Keratinocyte (primary cell): Measurements from ENCODE around the gene PFDN4. TPM values are rescaled to one million over a fixed set of nuclear protein-coding genes. Genes with fewer than 3 reads are reported as not detected.
"Not testable (repeated sequence)": the region's sequence is repeated elsewhere in the genome, so short reads cannot be mapped to it uniquely, and the experiment has no call there.

Source experiments
- DNase-seq: peaks from one replicate; pipeline ENCODE4 v3.0.0-alpha.2; 2011; ENCODE audit warnings: low read depth, missing footprints, low spot score
- FAIRE-seq: peaks from 2 replicates; lab custom pipeline; 2011; peaks lifted over from hg19 to GRCh38; lab: Jason Lieb, UNC
- H2AFZ ChIP-seq: 2 replicates; pipeline ENCODE4 v1.6.0; 2012; ENCODE audit warnings: low read length, control low read depth, inconsistent platforms; ENCODE audit not compliant: control insufficient read depth
- H3K27ac ChIP-seq: 2 replicates; pipeline ENCODE4 v1.5.1; 2011; ENCODE audit warnings: low read length; ENCODE audit not compliant: control insufficient read depth, insufficient read depth
- H3K27me3 ChIP-seq: 3 replicates; pipeline ENCODE4 v1.6.0; 2011; ENCODE audit warnings: low read length; ENCODE audit not compliant: control insufficient read depth, insufficient read depth; ENCODE audit errors: extremely low read depth
- H3K36me3 ChIP-seq, 2 experiments: 2 replicates in 1 of 2; 3 replicates in 1 of 2; pipeline ENCODE4 v1.5.1; 2011; ENCODE audit warnings: low read length in 2 of 2, mild to moderate bottlenecking in 1 of 2; ENCODE audit not compliant: control insufficient read depth in 2 of 2, insufficient read depth in 2 of 2; ENCODE audit errors: extremely low read depth in 1 of 2
- H3K4me1 ChIP-seq: 3 replicates; pipeline ENCODE4 v1.5.1; 2011; ENCODE audit warnings: low read length; ENCODE audit not compliant: control insufficient read depth, insufficient read depth; ENCODE audit errors: extremely low read depth
- H3K4me2 ChIP-seq: 3 replicates; pipeline ENCODE4 v1.6.0; 2011; ENCODE audit warnings: low read depth, low read length; ENCODE audit not compliant: control insufficient read depth, insufficient read depth; ENCODE audit errors: extremely low read depth
- H3K4me3 ChIP-seq, 3 experiments: fragments of 200-600 bp in 1 of 3; sonication (generic) in 1 of 3; 2 replicates in 2 of 3; 3 replicates in 1 of 3; pipeline ENCODE4 v1.5.1; 2011 to 2016; ENCODE audit warnings: low read length in 3 of 3, mild to moderate bottlenecking in 3 of 3, control low read depth in 2 of 3, inconsistent platforms in 1 of 3, low read depth in 1 of 3, mixed read lengths in 1 of 3, mixed run types in 1 of 3, moderate library complexity in 1 of 3; ENCODE audit not compliant: control insufficient read depth in 2 of 3, insufficient read depth in 2 of 3; ENCODE audit errors: extremely low read depth in 1 of 3
- H3K79me2 ChIP-seq: 2 replicates; pipeline ENCODE4 v1.6.0; 2012; ENCODE audit warnings: low read length; ENCODE audit not compliant: control insufficient read depth, insufficient read depth
- H3K9ac ChIP-seq: 3 replicates; pipeline ENCODE4 v1.6.0; 2011; ENCODE audit warnings: low read length; ENCODE audit not compliant: control insufficient read depth, insufficient read depth; ENCODE audit errors: extremely low read depth
- H3K9me1 ChIP-seq: 3 replicates; pipeline ENCODE4 v1.6.0; 2011; ENCODE audit warnings: low read length; ENCODE audit not compliant: control insufficient read depth, insufficient read depth; ENCODE audit errors: extremely low read depth
- H3K9me3 ChIP-seq: 2 replicates; pipeline ENCODE4 v1.5.1; 2012; ENCODE audit warnings: low read depth, low read length; ENCODE audit not compliant: control insufficient read depth
- H4K20me1 ChIP-seq: 3 replicates; pipeline ENCODE4 v1.6.0; 2011; ENCODE audit warnings: low read length; ENCODE audit not compliant: control insufficient read depth, insufficient read depth; ENCODE audit errors: extremely low read depth
- EZH2 ChIP-seq: IDR thresholded peaks from one replicate; pipeline ENCODE4 v1.6.1; 2012; ENCODE audit warnings: inconsistent platforms, mild to moderate bottlenecking, low read length, moderate library complexity
- dilution Hi-C: fragments of 300-500 bp; cut with MboI; formaldehyde crosslinking; loops from one replicate; pipeline ENCODE4 v1.7.0; 2020; ENCODE audit warnings: low sequenced_read_pairs; ENCODE audit not compliant: extremely low pct_ligation_motif_present
- polyA plus RNA-seq, 5 experiments: library from polyadenylated mRNA; depleted of rRNA in 3 of 5; stranded (reverse) in 3 of 5; stranded (forward) in 1 of 5; unstranded in 1 of 5; fragments of >200 nt; gene quantifications; 1 replicate in 1 of 5; 2 replicates in 3 of 5; 3 replicates in 1 of 5; pipeline versions ENCODE4 v1.2.1 to v1.2.3, GENCODE V29; 2011 to 2012; ENCODE audit warnings: missing spikeins in 2 of 5, low read depth in 1 of 5, low replicate concordance in 1 of 5
- TF ChIP-seq, protein P1 (sequence below), 3 experiments: IDR thresholded peaks in 1 of 3; conservative IDR thresholded peaks in 1 of 3; optimal IDR thresholded peaks in 1 of 3; 2 replicates in 2 of 3; 3 replicates in 1 of 3; pipeline versions ENCODE3 to v1.5.1; 2011; ENCODE audit warnings: low read length in 3 of 3, mild to moderate bottlenecking in 3 of 3, moderate library complexity in 2 of 3, control low read depth in 1 of 3, inconsistent platforms in 1 of 3; ENCODE audit not compliant: insufficient read depth in 2 of 3; ENCODE audit errors: extremely low read depth in 1 of 3

PFDN4 gene
- polyA plus RNA-seq, 1 donor (not counting 4 experiments of a cell fraction or from before 2014, with no cell fraction given), result 65.7 TPM

DNA sequence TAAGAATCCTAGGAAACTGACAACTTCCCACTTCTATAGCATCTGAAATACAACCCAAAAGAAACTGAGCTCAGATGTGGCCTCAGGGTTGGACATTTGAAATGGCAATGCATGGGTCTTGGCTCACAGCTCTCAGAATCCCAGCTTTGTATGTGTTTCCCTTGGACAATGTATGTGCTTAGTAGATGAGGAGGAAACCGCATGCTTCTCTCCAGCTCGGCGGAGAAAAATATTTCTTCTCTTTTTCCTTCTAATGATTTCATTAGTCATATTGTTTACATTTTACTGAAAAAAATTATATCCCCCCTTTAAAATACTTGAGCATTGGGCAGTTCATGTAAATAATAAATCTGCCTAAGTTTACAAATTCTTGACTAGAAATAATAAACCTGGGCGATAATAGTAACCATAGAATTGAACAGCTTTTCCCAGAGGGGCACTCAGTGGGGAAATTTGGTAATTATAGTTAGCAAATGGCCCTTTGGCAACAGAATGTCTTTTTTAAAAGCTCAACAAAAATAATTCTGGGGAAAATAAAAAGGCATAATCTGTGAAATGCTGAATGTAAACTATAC, 55.3 kb downstream of the PFDN4 start:
- H3K9ac ChIP-seq, result no peak overlapping the region
- no peaks in the 10 kb centered on the region for H3K27me3 ChIP-seq
- FAIRE-seq, result no peak
- no peak overlapping the region for H2AFZ ChIP-seq
- H3K9me3 ChIP-seq, result no peaks in the 10 kb centered on the region
- H3K4me3 ChIP-seq, result no peak overlapping the region
- H4K20me1 ChIP-seq, result no peaks in the 10 kb centered on the region
- DNase-seq, result no peak
- H3K79me2 ChIP-seq, result no peaks in the 10 kb centered on the region
- TF ChIP-seq, protein P1, sequence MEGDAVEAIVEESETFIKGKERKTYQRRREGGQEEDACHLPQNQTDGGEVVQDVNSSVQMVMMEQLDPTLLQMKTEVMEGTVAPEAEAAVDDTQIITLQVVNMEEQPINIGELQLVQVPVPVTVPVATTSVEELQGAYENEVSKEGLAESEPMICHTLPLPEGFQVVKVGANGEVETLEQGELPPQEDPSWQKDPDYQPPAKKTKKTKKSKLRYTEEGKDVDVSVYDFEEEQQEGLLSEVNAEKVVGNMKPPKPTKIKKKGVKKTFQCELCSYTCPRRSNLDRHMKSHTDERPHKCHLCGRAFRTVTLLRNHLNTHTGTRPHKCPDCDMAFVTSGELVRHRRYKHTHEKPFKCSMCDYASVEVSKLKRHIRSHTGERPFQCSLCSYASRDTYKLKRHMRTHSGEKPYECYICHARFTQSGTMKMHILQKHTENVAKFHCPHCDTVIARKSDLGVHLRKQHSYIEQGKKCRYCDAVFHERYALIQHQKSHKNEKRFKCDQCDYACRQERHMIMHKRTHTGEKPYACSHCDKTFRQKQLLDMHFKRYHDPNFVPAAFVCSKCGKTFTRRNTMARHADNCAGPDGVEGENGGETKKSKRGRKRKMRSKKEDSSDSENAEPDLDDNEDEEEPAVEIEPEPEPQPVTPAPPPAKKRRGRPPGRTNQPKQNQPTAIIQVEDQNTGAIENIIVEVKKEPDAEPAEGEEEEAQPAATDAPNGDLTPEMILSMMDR (optimal IDR thresholded peaks at IDR 0.05 in 1 of 3, IDR thresholded peaks at IDR 0.05 in 1 of 3, conservative IDR thresholded peaks at IDR 0.05 in 1 of 3; ENCODE audit: extremely low read depth in 1 of 3, insufficient read depth in 2 of 3, low read length in 3 of 3), result no peak
- TF ChIP-seq EZH2, result no peak
- no peaks in the 10 kb centered on the region for H3K9me1 ChIP-seq
- H3K27ac ChIP-seq, result no peak overlapping the region
- H3K4me2 ChIP-seq, result no peak overlapping the region
- dilution Hi-C loops, result no loop called here
- H3K4me1 ChIP-seq, result peaks cover 6% of the 10 kb centered on the region
- no peaks in the 10 kb centered on the region for H3K36me3 ChIP-seq

GRCh38 chr20:54265791-54266190, 57.9 kb downstream of the PFDN4 start:
- H3K36me3 ChIP-seq, H3K4me3 ChIP-seq, H3K79me2 ChIP-seq, H2AFZ ChIP-seq, H3K9me1 ChIP-seq, dilution Hi-C loops, DNase-seq, H3K9me3 ChIP-seq, H3K27me3 ChIP-seq, H4K20me1 ChIP-seq, H3K4me1 ChIP-seq, FAIRE-seq, H3K9ac ChIP-seq, H3K27ac ChIP-seq, H3K4me2 ChIP-seq: not testable (repeated sequence)

- Histone ChIP-seq H3K9me1 (no peaks in the 10 kb centered on the region), H3K27me3 (no peaks in the 10 kb centered on the region), H3K27ac (no peak overlapping the region), H3K9ac (no peak overlapping the region), H2AFZ (no peak overlapping the region), H3K79me2 (no peaks in the 10 kb centered on the region), H4K20me1 (no peaks in the 10 kb centered on the region), H3K36me3 (no peaks in the 10 kb centered on the region), H3K4me3 (no peak overlapping the region), H3K4me1 (peaks cover 6% of the 10 kb centered on the region), H3K9me3 (no peaks in the 10 kb centered on the region), H3K4me2 (no peak overlapping the region)
- DNase-seq (no peak), FAIRE-seq (no peak)
- dilution Hi-C loops, result no loop called here
- TF ChIP-seq, protein P1 (optimal IDR thresholded peaks at IDR 0.05 in 1 of 3, IDR thresholded peaks at IDR 0.05 in 1 of 3, conservative IDR thresholded peaks at IDR 0.05 in 1 of 3; ENCODE audit: extremely low read depth in 1 of 3, insufficient read depth in 2 of 3, low read length in 3 of 3), result no peak
- no peak for TF ChIP-seq EZH2
Measured at GRCh38 chr20:54266844-54267243, 59.0 kb downstream of the PFDN4 start.
